HG03457 (cell line): Measurements from ENCODE around the gene AIF1L.
A peak's percentile ranks its signal among the peaks of the same experiment; 100 is the strongest.
"Not testable (repeated sequence)": the region's sequence is repeated elsewhere in the genome, so short reads cannot be mapped to it uniquely, and the experiment has no call there.

ENCODE experiments used
- ATAC-seq: cut with Tn5 transposase; IDR thresholded peaks from one replicate; pipeline ENCODE4 v1.9.1; 2021; ENCODE audit warnings: moderate number of reproducible peaks; ENCODE audit not compliant: unreplicated experiment

The AIF1L gene

GRCh38 chr9:131117762-131118145, 21.4 kb downstream of the AIF1L start:
- no peak for ATAC-seq

GRCh38 chr9:131119600-131119999, 23.3 kb downstream of the AIF1L start:
- ATAC-seq, result no peak

- ATAC-seq, result no peak
These were observed 24.4 kb downstream of the AIF1L start for GRCh38 chr9:131120620-131121228.

GRCh38 chr9:131121346-131121745, 25.0 kb downstream of the AIF1L start:
- ATAC-seq, result no peak

GRCh38 chr9:131122158-131122557, 25.8 kb downstream of the AIF1L start:
- ATAC-seq, result no peak

- peak; percentile 11 for ATAC-seq
These were observed 28.6 kb downstream of the AIF1L start for GRCh38 chr9:131125038-131125287.

DNA sequence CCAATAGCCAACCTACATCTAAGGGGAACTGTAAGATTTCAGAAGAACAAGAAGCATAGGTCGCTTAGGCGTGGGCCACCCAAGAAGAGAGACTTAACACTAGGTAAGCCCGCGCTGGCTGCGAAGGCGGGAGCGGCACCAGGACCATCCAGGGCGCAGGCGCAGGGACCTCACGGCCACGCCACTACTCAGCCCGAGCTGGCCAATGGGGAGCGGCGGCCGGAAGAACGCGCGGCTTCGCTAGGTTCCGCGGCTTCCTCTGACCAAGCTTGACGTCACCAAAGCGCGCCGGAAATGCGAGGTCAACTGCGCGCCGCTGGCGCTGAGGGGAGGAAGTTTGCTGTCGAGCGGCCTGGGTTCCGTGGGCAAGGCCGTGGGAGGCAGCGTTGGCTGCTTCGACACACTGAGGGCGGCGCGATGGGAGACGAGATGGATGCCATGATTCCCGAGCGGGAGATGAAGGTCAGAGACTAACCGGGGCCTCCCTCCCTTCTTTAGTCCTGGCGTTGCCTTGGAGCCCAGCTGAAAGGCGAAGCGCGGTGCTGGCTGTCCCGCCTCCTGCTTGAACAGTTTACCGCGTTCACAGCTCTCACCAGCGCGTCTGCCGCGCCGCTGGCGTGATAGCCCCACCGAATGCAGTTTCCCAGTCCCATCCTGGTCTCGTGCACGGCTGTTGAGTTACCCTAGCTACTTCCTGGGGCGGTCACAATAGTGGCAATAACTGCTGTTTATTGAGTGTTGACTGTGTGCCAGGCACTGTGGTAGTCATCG, 29.1 kb downstream of the AIF1L start, which contains the start of gene NUP214:
Gene NUP214 (plus strand): TSS at position 299 of the 771 bp plus-strand sequence. CDS start 119 bp downstream, at position 418.
- ATAC-seq, result peak; percentile 88

GRCh38 chr9:131126059-131126426, 29.7 kb downstream of the AIF1L start:
- no peak for ATAC-seq

GRCh38 chr9:131129183-131129582, 32.9 kb downstream of the AIF1L start:
- ATAC-seq, result no peak

- ATAC-seq, result no peak
These were observed 42.3 kb downstream of the AIF1L start for GRCh38 chr9:131138676-131139075.

- ATAC-seq, result no peak
These were observed 43.8 kb downstream of the AIF1L start for GRCh38 chr9:131140112-131140511.

DNA sequence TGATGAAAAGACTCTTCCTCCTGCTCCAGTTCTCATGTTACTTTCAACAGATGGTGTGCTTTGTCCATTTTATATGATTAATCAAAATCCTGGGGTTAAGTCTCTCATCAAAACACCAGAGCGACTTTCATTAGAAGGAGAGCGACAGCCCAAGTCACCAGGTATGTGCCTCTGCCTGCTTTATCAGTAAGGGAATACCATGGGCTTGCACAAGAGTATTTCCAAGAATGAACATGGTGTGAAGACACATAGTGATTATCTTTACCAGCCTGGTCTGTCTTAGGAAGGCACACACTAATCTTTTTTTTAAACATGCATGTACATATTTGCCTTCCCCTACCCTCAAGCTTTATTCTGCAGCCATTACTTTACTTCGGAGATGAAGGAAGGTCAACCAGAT, 44.2 kb downstream of the AIF1L start:
- no peak for ATAC-seq

GRCh38 chr9:131142160-131142559, 45.8 kb downstream of the AIF1L start:
- no peak for ATAC-seq

DNA sequence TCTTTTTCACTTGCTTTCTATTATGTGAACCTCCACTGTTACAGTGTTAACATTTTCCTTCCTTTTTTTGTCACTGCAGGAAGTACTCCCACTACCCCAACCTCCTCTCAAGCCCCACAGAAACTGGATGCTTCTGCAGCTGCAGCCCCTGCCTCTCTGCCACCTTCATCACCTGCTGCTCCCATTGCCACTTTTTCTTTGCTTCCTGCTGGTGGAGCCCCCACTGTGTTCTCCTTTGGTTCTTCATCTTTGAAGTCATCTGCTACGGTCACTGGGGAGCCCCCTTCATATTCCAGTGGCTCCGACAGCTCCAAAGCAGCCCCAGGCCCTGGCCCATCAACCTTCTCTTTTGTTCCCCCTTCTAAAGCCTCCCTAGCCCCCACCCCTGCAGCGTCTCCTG, 47.9 kb downstream of the AIF1L start:
- no peak for ATAC-seq

GRCh38 chr9:131145245-131145644, 48.9 kb downstream of the AIF1L start:
- no peak for ATAC-seq

DNA sequence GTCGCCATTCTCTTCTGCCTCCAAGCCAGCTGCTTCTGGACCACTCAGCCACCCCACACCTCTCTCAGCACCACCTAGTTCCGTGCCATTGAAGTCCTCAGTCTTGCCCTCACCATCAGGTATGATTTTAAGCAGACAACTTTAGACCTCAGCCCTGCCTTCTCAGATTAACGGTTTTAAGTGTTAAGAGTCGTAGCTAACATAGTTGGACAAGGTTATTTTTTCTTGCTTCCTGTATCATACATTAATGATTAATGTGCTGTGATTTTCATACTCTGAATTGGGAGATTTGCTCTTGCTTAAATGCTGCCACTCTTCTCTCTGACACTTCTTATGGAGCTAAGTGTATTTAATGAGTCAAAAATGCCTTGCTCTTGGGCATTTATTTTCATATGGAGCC, 49.9 kb downstream of the AIF1L start:
- no peak for ATAC-seq

DNA sequence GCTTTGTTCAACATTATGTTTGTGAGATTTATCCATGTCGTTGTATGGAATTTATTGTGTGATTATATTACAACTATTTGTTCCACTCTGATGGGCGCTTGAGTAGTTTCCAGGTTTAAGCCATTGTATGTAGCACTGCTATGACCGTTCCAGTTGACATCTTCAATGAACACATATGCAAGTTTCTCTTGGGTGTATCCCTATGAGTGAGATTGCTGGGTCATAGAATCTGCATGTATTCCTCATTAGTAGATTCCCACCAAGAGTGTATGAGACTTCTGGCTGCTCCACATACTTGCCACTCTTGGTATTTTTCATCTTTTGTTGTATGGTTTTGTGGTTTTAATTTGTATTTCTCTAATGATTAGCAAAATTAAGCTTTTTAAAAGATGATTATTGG, 51.9 kb downstream of the AIF1L start:
- ATAC-seq, result no peak

DNA sequence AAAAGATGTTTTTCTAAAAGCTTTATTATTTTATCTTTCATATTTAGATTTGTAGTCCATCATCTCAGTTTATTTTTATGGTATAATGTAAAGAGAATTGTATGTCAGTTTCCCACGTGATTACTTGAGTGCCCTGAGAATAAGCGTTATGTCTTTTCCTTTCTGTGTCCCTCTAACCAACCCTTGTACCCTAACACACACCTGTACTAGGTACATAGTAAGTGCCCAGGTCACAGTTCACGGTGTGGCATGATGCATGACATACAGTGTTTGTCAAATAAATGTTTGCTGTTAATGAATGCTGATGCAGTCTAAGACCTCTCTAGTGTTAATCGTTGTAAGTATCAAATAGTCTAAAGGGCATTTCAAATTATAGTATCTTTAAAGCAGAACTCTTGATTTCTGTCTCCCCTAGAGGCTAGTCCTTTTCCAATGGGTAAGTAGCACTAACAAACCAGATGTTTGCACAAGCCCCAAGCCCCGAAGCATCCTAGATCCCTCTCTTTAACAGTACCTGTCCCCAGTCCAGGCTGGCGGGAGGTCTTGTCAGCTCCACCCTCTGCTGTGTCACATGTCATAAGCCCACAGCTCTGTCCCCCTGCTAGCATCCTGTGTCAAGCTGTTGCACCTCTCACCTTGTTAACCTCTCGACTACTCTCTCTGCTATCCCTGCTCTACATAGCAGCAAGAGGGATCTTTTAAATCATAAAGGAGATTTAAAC, 52.8 kb downstream of the AIF1L start:
- ATAC-seq, result no peak

GRCh38 chr9:131149688-131150053, 53.3 kb downstream of the AIF1L start:
- no peak for ATAC-seq

DNA sequence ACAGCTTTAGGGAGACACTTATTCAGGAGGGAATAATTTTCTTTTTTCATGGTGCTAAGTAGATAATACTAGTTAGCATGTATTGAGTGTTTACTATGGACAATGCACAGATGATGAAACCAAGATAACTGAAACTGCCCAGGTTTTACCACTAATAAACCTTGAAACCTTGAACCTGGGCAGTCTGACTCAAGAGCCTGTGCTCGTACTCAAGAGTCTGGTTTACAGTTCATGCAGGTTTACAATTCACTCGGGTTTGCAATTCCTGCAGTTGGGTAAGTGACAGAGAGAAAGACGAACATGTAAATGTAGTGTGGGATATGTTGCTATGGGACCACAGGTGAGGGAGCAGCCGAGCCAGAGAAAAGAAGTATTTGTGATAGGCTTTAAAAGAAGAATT, 57.3 kb downstream of the AIF1L start:
- ATAC-seq, result no peak

GRCh38 chr9:131158673-131159072, 62.3 kb downstream of the AIF1L start:
- ATAC-seq, result not testable (repeated sequence)

GRCh38 chr9:131160416-131161112, 64.2 kb downstream of the AIF1L start:
- ATAC-seq, result no peak
